Uterus (tissue), 4 donors: ENCODE data around the gene SRSF10. TPM values are rescaled to one million over a fixed set of nuclear protein-coding genes. Genes with fewer than 3 reads are reported as not detected.
"Not testable (repeated sequence)": the region's sequence is repeated elsewhere in the genome, so short reads cannot be mapped to it uniquely, and the experiment has no call there.

Source experiments
- DNase-seq, 2 donors: peaks; one replicate each; pipeline ENCODE4 v3.0.0-alpha.2; 2019 to 2020
- H3K27ac ChIP-seq, 2 donors: fragments of 200-600 bp; sonication (generic); 1 replicate in 1 of 2; 2 replicates in 1 of 2; pipeline ENCODE4 v1.5.1; 2016 to 2018
- H3K27me3 ChIP-seq, 2 donors: fragments of 200-600 bp; sonication (generic); one replicate each; pipeline ENCODE4 v1.5.1; 2018 to 2019; ENCODE audit warnings: control low read depth in 1 of 2
- H3K36me3 ChIP-seq, 2 donors: fragments of 200-600 bp; sonication (generic); one replicate each; pipeline ENCODE4 v1.5.1; 2019; ENCODE audit warnings: control low read depth in 1 of 2
- H3K4me1 ChIP-seq, 2 donors: fragments of 200-600 bp; sonication (generic); one replicate each; pipeline ENCODE4 v1.5.1; 2018 to 2019; ENCODE audit warnings: control low read depth in 1 of 2
- H3K4me3 ChIP-seq, 2 donors: fragments of 200-600 bp; sonication (generic); 1 replicate in 1 of 2; 2 replicates in 1 of 2; pipeline ENCODE4 v1.5.1; 2018 to 2019; ENCODE audit warnings: mild to moderate bottlenecking in 1 of 2
- H3K9me3 ChIP-seq, 2 donors: fragments of 200-600 bp; sonication (generic); one replicate each; pipeline ENCODE4 v1.5.1; 2019; ENCODE audit warnings: control low read depth in 1 of 2
- POLR2A ChIP-seq, 2 donors: fragments of 450-650 bp; IDR thresholded peaks; one replicate each; pipeline ENCODE4 v1.6.1; 2016; ENCODE audit warnings: antibody characterized with exemption in 2 of 2, mild to moderate bottlenecking in 1 of 2, moderate library complexity in 1 of 2
- intact Hi-C: fragments of 100-400 bp; cut with DNase I; formaldehyde crosslinking; loops from one replicate; pipeline ENCODE4 v1.15.1; 2023; ENCODE audit warnings: low total_unique reads
- total RNA-seq, 4 donors: library from RNA; depleted of rRNA in 3 of 4; stranded (reverse); fragments of >200 nt in 3 of 4; gene quantifications; one replicate each; pipeline versions ENCODE4 v1.1.0 to v1.2.4, GENCODE V29; 2014 to 2023
- TF ChIP-seq, protein P1 (sequence below), 4 experiments: fragments of 200-600 bp in 2 of 4; fragments of 450-650 bp in 2 of 4; sonication (generic) in 2 of 4; IDR thresholded peaks; one replicate each; pipeline ENCODE4 v1.5.1; 2016 to 2019; ENCODE audit warnings: antibody characterized with exemption in 4 of 4, mild to moderate bottlenecking in 2 of 4, moderate library complexity in 1 of 4
- donor health status: DM: yes; HTN: yes; CAD: no.

The SRSF10 gene
- total RNA-seq, 4 donors from 2014 or later = 105 to 198 (median 162) TPM

- TF ChIP-seq POLR2A (IDR thresholded peaks at IDR 0.05) = no peak
- TF ChIP-seq, protein P1, sequence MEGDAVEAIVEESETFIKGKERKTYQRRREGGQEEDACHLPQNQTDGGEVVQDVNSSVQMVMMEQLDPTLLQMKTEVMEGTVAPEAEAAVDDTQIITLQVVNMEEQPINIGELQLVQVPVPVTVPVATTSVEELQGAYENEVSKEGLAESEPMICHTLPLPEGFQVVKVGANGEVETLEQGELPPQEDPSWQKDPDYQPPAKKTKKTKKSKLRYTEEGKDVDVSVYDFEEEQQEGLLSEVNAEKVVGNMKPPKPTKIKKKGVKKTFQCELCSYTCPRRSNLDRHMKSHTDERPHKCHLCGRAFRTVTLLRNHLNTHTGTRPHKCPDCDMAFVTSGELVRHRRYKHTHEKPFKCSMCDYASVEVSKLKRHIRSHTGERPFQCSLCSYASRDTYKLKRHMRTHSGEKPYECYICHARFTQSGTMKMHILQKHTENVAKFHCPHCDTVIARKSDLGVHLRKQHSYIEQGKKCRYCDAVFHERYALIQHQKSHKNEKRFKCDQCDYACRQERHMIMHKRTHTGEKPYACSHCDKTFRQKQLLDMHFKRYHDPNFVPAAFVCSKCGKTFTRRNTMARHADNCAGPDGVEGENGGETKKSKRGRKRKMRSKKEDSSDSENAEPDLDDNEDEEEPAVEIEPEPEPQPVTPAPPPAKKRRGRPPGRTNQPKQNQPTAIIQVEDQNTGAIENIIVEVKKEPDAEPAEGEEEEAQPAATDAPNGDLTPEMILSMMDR (IDR thresholded peaks at IDR 0.05) = no peak
- H3K4me1 ChIP-seq = peaks cover 9 to 39% of the 10 kb centered on the region in 2 donors
- peak overlapping the region; percentile 92 to 98 for H3K27ac ChIP-seq
- H3K4me3 ChIP-seq = no peak overlapping the region
- peak in 1 of 2 donors; percentile 32 for DNase-seq
- H3K36me3 ChIP-seq = no peaks in the 10 kb centered on the region
- H3K27me3 ChIP-seq = no peaks in the 10 kb centered on the region
- intact Hi-C loops = loop anchor here (10.0 kb wide), 1 partner anchor 66 kb away; the partner anchor contains the start of gene PNRC2
- H3K9me3 ChIP-seq = no peaks in the 10 kb centered on the region
Observed at GRCh38 chr1:24020470-24020869, 40.3 kb upstream of the SRSF10 start.

- TF ChIP-seq POLR2A (IDR thresholded peaks at IDR 0.05) = no peak
- TF ChIP-seq, protein P1 (IDR thresholded peaks at IDR 0.05) = no peak
- DNase-seq = peak; percentile 80 to 83
- H3K36me3 ChIP-seq = no peaks in the 10 kb centered on the region
- H3K4me1 ChIP-seq = peaks cover 9 to 39% of the 10 kb centered on the region in 2 donors
- H3K27ac ChIP-seq = peak overlapping the region; percentile 92 to 98
- H3K27me3 ChIP-seq = no peaks in the 10 kb centered on the region
- H3K4me3 ChIP-seq = no peak overlapping the region
- intact Hi-C loops = loop anchor here (10.0 kb wide), 1 partner anchor 65 kb away; the partner anchor contains the start of gene PNRC2
- no peaks in the 10 kb centered on the region for H3K9me3 ChIP-seq
Observed at GRCh38 chr1:24020025-24020424, 39.9 kb upstream of the SRSF10 start.

DNA sequence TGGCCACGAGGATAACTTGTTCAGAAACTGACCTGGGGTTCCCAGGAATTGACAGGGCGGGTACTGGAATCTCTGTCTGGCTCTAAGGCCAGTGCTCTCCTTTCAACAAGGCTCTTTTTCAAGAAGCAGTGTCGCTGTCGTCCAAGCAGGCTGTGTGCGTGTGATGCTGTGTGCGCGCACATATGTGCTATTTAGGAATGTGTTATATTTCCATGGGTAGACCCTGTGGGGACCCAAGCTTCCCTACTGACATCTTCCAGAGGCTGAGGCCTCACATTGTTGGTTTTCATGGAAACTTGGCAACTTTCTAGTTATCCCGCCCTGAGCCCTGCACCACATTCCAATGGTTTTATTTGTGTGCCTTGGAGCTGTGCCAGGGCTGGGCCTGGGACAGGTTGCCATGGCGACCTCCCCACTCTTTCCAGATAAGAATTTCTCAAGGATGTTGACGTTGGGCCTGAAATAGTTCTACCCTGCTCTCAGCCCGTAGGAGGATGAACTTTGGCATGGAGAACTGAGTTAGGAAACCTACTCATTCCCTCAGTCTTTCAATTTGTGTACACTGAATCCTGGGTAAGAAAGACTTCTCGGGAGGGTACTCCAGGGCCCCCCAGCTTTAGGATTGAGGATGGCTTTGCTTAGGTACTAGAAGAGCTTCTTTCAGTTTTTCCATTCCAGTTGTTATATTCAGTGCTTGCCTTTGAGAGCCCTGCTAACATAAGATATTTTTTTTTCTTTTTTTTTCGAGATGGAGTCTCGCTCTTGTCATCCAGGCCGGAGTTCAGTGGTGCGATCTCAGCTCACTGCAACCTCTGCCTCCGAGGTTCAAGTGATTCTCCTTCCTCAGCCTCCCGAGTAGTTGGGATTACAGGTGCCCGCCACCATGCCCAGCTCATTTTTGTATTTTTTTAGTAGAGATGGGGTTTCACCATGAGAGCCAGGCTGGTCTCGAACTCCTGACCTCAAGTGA, 38.8 kb upstream of the SRSF10 start:
- peak; percentile 99 for DNase-seq
- Histone ChIP-seq H3K9me3 (no peaks in the 10 kb centered on the region), H3K27ac (peak overlapping the region; percentile 92 to 98), H3K4me3 (peak overlapping the region in 1 of 2 donors; percentile 4), H3K4me1 (peaks cover 9 to 39% of the 10 kb centered on the region in 2 donors), H3K27me3 (no peaks in the 10 kb centered on the region), H3K36me3 (no peaks in the 10 kb centered on the region)
- peak; percentile 19 to 46 for TF ChIP-seq POLR2A (IDR thresholded peaks at IDR 0.05)
- TF ChIP-seq, protein P1 (IDR thresholded peaks at IDR 0.05) = peak in 2 of 4 experiments; percentile 10 to 15
- intact Hi-C loops = no loop called here

- peaks cover 9 to 15% of the 10 kb centered on the region in 2 donors for H3K4me1 ChIP-seq
- H3K36me3 ChIP-seq = no peaks in the 10 kb centered on the region
- intact Hi-C loops = no loop called here
- peak overlapping the region; percentile 92 to 98 for H3K27ac ChIP-seq
- TF ChIP-seq, protein P1 (IDR thresholded peaks at IDR 0.05) = no peak
- no peaks in the 10 kb centered on the region for H3K9me3 ChIP-seq
- H3K27me3 ChIP-seq = no peaks in the 10 kb centered on the region
- DNase-seq = peak; percentile 23 to 61
- H3K4me3 ChIP-seq = no peak overlapping the region
Observed at GRCh38 chr1:24015221-24016210, 35.4 kb upstream of the SRSF10 start.

DNA sequence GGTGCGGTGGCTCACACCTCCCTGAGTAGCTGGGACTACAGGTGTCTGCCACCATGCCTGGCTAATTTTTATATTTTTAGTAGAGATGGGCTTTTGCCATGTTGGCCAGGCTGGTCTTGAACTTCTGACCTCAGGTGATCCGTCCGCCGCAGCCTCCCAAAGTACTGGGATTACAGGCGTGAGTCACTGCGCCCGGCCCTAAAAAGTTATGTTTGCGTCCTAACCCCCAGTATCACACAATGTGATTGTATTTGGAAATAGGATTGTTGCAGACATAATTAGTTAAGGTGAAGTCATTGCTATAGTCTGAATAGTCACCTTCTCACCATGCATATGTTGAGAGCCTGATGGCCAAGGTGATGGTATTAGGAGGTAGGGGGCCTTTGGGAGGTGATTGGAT, 32.8 kb upstream of the SRSF10 start:
- intact Hi-C loops, H3K36me3 ChIP-seq, H3K27me3 ChIP-seq, DNase-seq, H3K4me3 ChIP-seq, H3K9me3 ChIP-seq: not testable (repeated sequence)
- Histone ChIP-seq H3K4me1 (peaks cover 9 to 13% of the 10 kb centered on the region in 2 donors), H3K27ac (peak overlapping the region in 1 of 2 donors; percentile 55)
